CD4-positive, alpha-beta T cell (primary cell): ENCODE data around the gene MPRIP. TPM values are rescaled to one million over a fixed set of nuclear protein-coding genes. Genes with fewer than 3 reads are reported as not detected.
A peak's percentile ranks its signal among the peaks of the same experiment; 100 is the strongest.
"Not testable (repeated sequence)": the region's sequence is repeated elsewhere in the genome, so short reads cannot be mapped to it uniquely, and the experiment has no call there.

Experiments used
- ATAC-seq: fragments of 200-7000 bp; cut with Tn5 transposase; one replicate; pipeline ENCODE4 v1.10.0; 2022; ENCODE audit warnings: mild to moderate bottlenecking; ENCODE audit not compliant: poor library complexity
- CTCF ChIA-PET: fragments of 350-600 bp; sonication (Branson Sonifier 250); formaldehyde crosslinking; loops from one replicate; lab custom pipeline; 2021; ENCODE audit warnings: antibody characterized with exemption, inconsistent platforms; lab: Charles Lee
- POLR2A ChIA-PET: fragments of 350-600 bp; sonication (Branson Sonifier 250); formaldehyde crosslinking; loops from one replicate; lab custom pipeline; 2021; ENCODE audit warnings: antibody characterized with exemption, inconsistent platforms; lab: Charles Lee
- DNase-seq, 14 experiments: peaks; one replicate each; pipeline ENCODE4 v3.0.0-alpha.2; 2013 to 2020; ENCODE audit warnings: mixed read lengths in 2 of 14
- H3K27ac ChIP-seq, 2 donors: one replicate each; pipeline versions ENCODE4 v1.5.1 to v1.7.0; 2013; ENCODE audit warnings: low read length in 2 of 2, low read depth in 1 of 2, mild to moderate bottlenecking in 1 of 2
- H3K27me3 ChIP-seq, 2 experiments: 1 replicate in 1 of 2; 2 replicates in 1 of 2; pipeline versions ENCODE4 v1.6.1 to v1.7.0; 2013; ENCODE audit warnings: low read length in 2 of 2, control low read depth in 1 of 2, mild to moderate bottlenecking in 1 of 2, moderate library complexity in 1 of 2; ENCODE audit not compliant: insufficient read depth in 2 of 2, control insufficient read depth in 1 of 2
- H3K36me3 ChIP-seq: one replicate; pipeline ENCODE4 v1.6.1; 2013; ENCODE audit warnings: low read length, control low read depth; ENCODE audit not compliant: insufficient read depth
- H3K4me1 ChIP-seq: one replicate; pipeline ENCODE4 v1.6.1; 2013; ENCODE audit warnings: low read length, control low read depth; ENCODE audit not compliant: insufficient read depth
- H3K4me3 ChIP-seq: one replicate; pipeline ENCODE4 v1.5.1; 2013; ENCODE audit warnings: mild to moderate bottlenecking, low read length, moderate library complexity
- H3K9me3 ChIP-seq, 2 experiments: 1 replicate in 1 of 2; 2 replicates in 1 of 2; pipeline versions ENCODE4 v1.6.1 to v1.7.0; 2013; ENCODE audit warnings: low read length in 2 of 2, mild to moderate bottlenecking in 2 of 2, control low read depth in 1 of 2, moderate library complexity in 1 of 2; ENCODE audit not compliant: control insufficient read depth in 1 of 2, insufficient read depth in 1 of 2
- H3K27ac Mint-ChIP-seq: one replicate; pipeline ENCODE4 v1.8.0; 2020; ENCODE audit warnings: mixed read lengths
- H3K27me3 Mint-ChIP-seq: one replicate; pipeline ENCODE4 v1.8.0; 2021; ENCODE audit warnings: mixed read lengths
- H3K36me3 Mint-ChIP-seq: one replicate; pipeline ENCODE4 v1.8.0; 2021; ENCODE audit warnings: low read depth, mixed read lengths
- H3K4me1 Mint-ChIP-seq: one replicate; pipeline ENCODE4 v1.8.0; 2021; ENCODE audit warnings: low read depth, mixed read lengths
- H3K4me3 Mint-ChIP-seq: one replicate; pipeline ENCODE4 v1.8.0; 2020; ENCODE audit warnings: mild to moderate bottlenecking, mixed read lengths
- H3K9me3 Mint-ChIP-seq: one replicate; pipeline ENCODE4 v1.8.0; 2020; ENCODE audit warnings: mixed read lengths
- CTCF ChIP-seq: fragments of 200-600 bp; IDR thresholded peaks from one replicate; pipeline ENCODE4 v1.8.0; 2022; ENCODE audit warnings: antibody characterized with exemption, mild to moderate bottlenecking
- intact Hi-C, 2 experiments: fragments of 100-400 bp; cut with DNase I in 1 of 2; cut with micrococcal nuclease in 1 of 2; formaldehyde crosslinking; loops; one replicate each; pipeline versions ENCODE4 v1.15.1 to v1.9.0; 2023 to 2025; cut with DNase I, micrococcal nuclease
- total RNA-seq, 174 experiments: library from RNA in 2 of 174; stranded (reverse) in 2 of 174; gene quantifications; one replicate each; pipeline ENCODE4 v1.2.3 and lab custom pipeline; 2021 to 2026

MPRIP gene
- total RNA-seq, 2 experiments from 2014 or later, result 176 to 188 TPM

- Mint-ChIP-seq H3K9me3 (no peaks in the 10 kb centered on the region), H3K27me3 (no peaks in the 10 kb centered on the region), H3K36me3 (peaks cover 82% of the 10 kb centered on the region), H3K4me3 (no peak overlapping the region), H3K27ac (peak overlapping the region; percentile 47), H3K4me1 (peaks cover 40% of the 10 kb centered on the region)
- POLR2A ChIA-PET, result interaction anchor here (0.7 kb wide), 1 partner anchor 20 kb away, joined by 4 read pairs; no protein-coding TSS in a partner anchor
- Histone ChIP-seq H3K9me3 (no peaks in the 10 kb centered on the region), H3K27ac (no peak overlapping the region), H3K36me3 (peaks cover 79% of the 10 kb centered on the region), H3K4me1 (peaks cover 44% of the 10 kb centered on the region), H3K4me3 (no peak overlapping the region), H3K27me3 (no peaks in the 10 kb centered on the region)
- DNase-seq, result no peak
- CTCF ChIA-PET, result interaction anchor here (1.4 kb wide), 1 partner anchor 15 kb away, joined by 7 read pairs; no protein-coding TSS in a partner anchor
- TF ChIP-seq CTCF, result no peak
- intact Hi-C loops, result loop anchor here in 1 of 2 experiments (10.0 kb wide), 1 partner anchor 48 kb away; the partner anchor contains the start of gene PLD6
- no peak for ATAC-seq
Observed at GRCh38 chr17:17157041-17157440, 114.8 kb downstream of the MPRIP start.

- H3K4me3 ChIP-seq, ATAC-seq, H3K27me3 Mint-ChIP-seq, H3K27me3 ChIP-seq, H3K9me3 ChIP-seq, H3K27ac Mint-ChIP-seq, H3K4me3 Mint-ChIP-seq, H3K9me3 Mint-ChIP-seq, H3K27ac ChIP-seq, POLR2A ChIA-PET, CTCF ChIA-PET, DNase-seq: not testable (repeated sequence)
- Mint-ChIP-seq H3K4me1 (peaks cover 28% of the 10 kb centered on the region), H3K36me3 (peaks cover 82% of the 10 kb centered on the region)
- H3K36me3 ChIP-seq, result peaks cover 83% of the 10 kb centered on the region
- H3K4me1 ChIP-seq, result peaks cover 29% of the 10 kb centered on the region
- intact Hi-C loops, result loop anchor here in 1 of 2 experiments (10.0 kb wide), 1 partner anchor 46 kb away; the partner anchor contains the start of gene PLD6
Observed at GRCh38 chr17:17158506-17158905, 116.2 kb downstream of the MPRIP start.

- no peaks in the 10 kb centered on the region for H3K27me3 Mint-ChIP-seq
- no peaks in the 10 kb centered on the region for H3K9me3 Mint-ChIP-seq
- H3K4me1 Mint-ChIP-seq, result peaks cover 19% of the 10 kb centered on the region
- no peaks in the 10 kb centered on the region for H3K27me3 ChIP-seq
- peaks cover 84% of the 10 kb centered on the region for H3K36me3 ChIP-seq
- H3K4me3 ChIP-seq, result no peak overlapping the region
- no peak for TF ChIP-seq CTCF
- ChIA-PET POLR2A (no interaction called here), CTCF (no interaction called here)
- H3K9me3 ChIP-seq, result no peaks in the 10 kb centered on the region
- H3K4me3 Mint-ChIP-seq, result no peak overlapping the region
- DNase-seq, result no peak
- peaks cover 80% of the 10 kb centered on the region for H3K36me3 Mint-ChIP-seq
- no peak for ATAC-seq
- peaks cover 19% of the 10 kb centered on the region for H3K4me1 ChIP-seq
- no peak overlapping the region for H3K27ac ChIP-seq
- H3K27ac Mint-ChIP-seq, result no peak overlapping the region
- intact Hi-C loops, result loop anchor here in 1 of 2 experiments (10.0 kb wide), 1 partner anchor 45 kb away; the partner anchor contains the start of gene PLD6
Observed at GRCh38 chr17:17159571-17159970, 117.3 kb downstream of the MPRIP start.

GRCh38 chr17:17161121-17161520 is 118.9 kb downstream of the MPRIP start:
- peaks cover 5% of the 10 kb centered on the region for H3K4me1 Mint-ChIP-seq
- Histone ChIP-seq H3K9me3 (no peaks in the 10 kb centered on the region), H3K4me3 (no peak overlapping the region), H3K4me1 (peaks cover 3% of the 10 kb centered on the region), H3K27ac (no peak overlapping the region), H3K27me3 (no peaks in the 10 kb centered on the region), H3K36me3 (peaks cover 84% of the 10 kb centered on the region)
- intact Hi-C loops, result no loop called here
- H3K9me3 Mint-ChIP-seq, result no peaks in the 10 kb centered on the region
- H3K36me3 Mint-ChIP-seq, result peaks cover 80% of the 10 kb centered on the region
- ChIA-PET POLR2A (no interaction called here), CTCF (no interaction called here)
- H3K27me3 Mint-ChIP-seq, result no peaks in the 10 kb centered on the region
- DNase-seq (no peak), ATAC-seq (no peak)
- TF ChIP-seq CTCF, result no peak
- H3K4me3 Mint-ChIP-seq, result no peak overlapping the region
- H3K27ac Mint-ChIP-seq, result no peak overlapping the region
